ENCODE results near the gene PAK3.

Gene PAK3

GRCh38 chrX:111264385-111264784 lies 168.4 kb downstream of the PAK3 start:
- DNase-seq = no peak

- DNase-seq = no peak
Observed at GRCh38 chrX:111265486-111265885, 169.5 kb downstream of the PAK3 start.

DNA sequence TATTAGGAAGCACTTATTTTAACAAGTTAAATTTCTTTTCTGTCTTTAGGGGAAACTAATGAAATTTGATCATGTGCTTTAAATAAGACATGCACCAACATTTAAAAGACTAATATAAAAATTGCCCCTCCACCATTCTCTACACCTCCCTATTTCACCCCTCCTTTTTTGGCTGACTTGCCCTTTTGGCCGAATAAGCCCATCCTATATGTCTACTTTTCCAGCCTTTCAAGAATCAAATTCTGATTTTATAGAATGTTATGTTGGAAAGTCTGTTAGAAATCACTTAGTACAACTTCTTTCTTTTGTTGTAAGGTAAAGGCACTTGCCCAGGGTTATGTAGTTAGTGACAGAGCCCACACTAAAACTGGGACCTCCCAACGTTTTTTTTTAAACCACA lies 172.5 kb downstream of the PAK3 start:
- DNase-seq = no peak

- no peak for DNase-seq
Observed at GRCh38 chrX:111270339-111270738, 174.3 kb downstream of the PAK3 start, which contains the start of gene CAPN6. TSS of gene CAPN6 (minus strand) at chrX:111270483. CDS start at chrX:111263936, 6,547 bp downstream.

Data from activated CD4-positive, alpha-beta T cell treated with anti-CD3 and anti-CD28 coated beads for 48 hours (primary cell).